Measurements from ENCODE around the gene MFAP4.

The MFAP4 gene

DNA sequence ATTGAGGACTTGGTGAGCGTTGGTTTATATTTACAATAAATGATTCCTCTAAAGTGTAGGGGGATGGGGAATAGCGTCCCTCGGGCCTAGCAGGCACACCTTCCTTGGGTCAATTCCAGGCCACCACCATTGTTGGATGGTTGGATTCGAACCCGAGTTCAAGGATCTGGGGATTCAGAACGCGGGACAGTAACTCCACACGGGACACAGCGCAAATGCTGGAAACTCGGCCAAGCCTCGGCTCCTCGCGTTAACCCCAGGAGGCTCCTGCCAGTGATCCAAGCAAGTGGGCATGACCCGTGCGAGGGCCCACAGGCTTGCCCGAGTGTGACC is 25.1 kb downstream of the MFAP4 start:
- H3K4me1 ChIP-seq (ENCODE audit: insufficient read depth, poor library complexity, severe bottlenecking) = no peaks in the 10 kb centered on the region
- ATAC-seq (ENCODE audit: low read depth) = no peak
- no peaks in the 10 kb centered on the region for H3K27me3 ChIP-seq (ENCODE audit: insufficient read depth, poor library complexity, severe bottlenecking)
- H3K36me3 ChIP-seq (ENCODE audit: low read depth) = no peaks in the 10 kb centered on the region
- H3K9me3 ChIP-seq (ENCODE audit: severe bottlenecking) = no peaks in the 10 kb centered on the region
- peak overlapping the region; percentile 58 for H3K27ac ChIP-seq (ENCODE audit: poor library complexity, severe bottlenecking)
- H3K4me3 ChIP-seq (ENCODE audit: severe bottlenecking) = peak overlapping the region; percentile 61
- DNase-seq (ENCODE audit: low spot score) = no peak
- TF ChIP-seq, protein P1, sequence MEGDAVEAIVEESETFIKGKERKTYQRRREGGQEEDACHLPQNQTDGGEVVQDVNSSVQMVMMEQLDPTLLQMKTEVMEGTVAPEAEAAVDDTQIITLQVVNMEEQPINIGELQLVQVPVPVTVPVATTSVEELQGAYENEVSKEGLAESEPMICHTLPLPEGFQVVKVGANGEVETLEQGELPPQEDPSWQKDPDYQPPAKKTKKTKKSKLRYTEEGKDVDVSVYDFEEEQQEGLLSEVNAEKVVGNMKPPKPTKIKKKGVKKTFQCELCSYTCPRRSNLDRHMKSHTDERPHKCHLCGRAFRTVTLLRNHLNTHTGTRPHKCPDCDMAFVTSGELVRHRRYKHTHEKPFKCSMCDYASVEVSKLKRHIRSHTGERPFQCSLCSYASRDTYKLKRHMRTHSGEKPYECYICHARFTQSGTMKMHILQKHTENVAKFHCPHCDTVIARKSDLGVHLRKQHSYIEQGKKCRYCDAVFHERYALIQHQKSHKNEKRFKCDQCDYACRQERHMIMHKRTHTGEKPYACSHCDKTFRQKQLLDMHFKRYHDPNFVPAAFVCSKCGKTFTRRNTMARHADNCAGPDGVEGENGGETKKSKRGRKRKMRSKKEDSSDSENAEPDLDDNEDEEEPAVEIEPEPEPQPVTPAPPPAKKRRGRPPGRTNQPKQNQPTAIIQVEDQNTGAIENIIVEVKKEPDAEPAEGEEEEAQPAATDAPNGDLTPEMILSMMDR (IDR thresholded peaks at IDR 0.05; ENCODE audit: poor library complexity, severe bottlenecking) = no peak

DNA sequence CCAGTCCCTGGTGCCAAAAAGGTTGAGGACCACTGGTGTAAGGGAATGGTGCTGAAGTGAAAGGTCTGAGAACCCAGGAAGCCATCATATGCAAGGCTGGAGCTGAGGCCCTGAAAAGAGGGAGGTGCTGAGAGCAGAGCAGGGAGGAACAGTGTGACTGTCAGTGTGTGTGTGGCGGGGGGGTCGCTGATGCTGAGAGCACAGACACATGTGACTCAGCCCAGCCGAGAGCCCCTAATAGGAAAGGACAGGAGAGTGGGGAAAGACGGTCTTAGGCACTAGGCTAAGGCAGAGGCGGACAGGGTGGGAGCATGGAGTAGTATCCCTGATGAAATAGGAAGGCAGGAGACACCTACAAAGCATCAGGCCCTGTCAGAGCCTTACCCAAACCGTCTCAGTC is 25.7 kb downstream of the MFAP4 start:
- Histone ChIP-seq H3K27me3 (ENCODE audit: insufficient read depth, poor library complexity, severe bottlenecking) (no peaks in the 10 kb centered on the region), H3K4me3 (ENCODE audit: severe bottlenecking) (peak overlapping the region; percentile 61), H3K4me1 (ENCODE audit: insufficient read depth, poor library complexity, severe bottlenecking) (no peaks in the 10 kb centered on the region), H3K36me3 (ENCODE audit: low read depth) (no peaks in the 10 kb centered on the region), H3K9me3 (ENCODE audit: severe bottlenecking) (no peaks in the 10 kb centered on the region), H3K27ac (ENCODE audit: poor library complexity, severe bottlenecking) (no peak overlapping the region)
- TF ChIP-seq, protein P1 (IDR thresholded peaks at IDR 0.05; ENCODE audit: poor library complexity, severe bottlenecking) = no peak
- no peak for ATAC-seq (ENCODE audit: low read depth)
- peak; percentile 57 for DNase-seq (ENCODE audit: low spot score)

DNA sequence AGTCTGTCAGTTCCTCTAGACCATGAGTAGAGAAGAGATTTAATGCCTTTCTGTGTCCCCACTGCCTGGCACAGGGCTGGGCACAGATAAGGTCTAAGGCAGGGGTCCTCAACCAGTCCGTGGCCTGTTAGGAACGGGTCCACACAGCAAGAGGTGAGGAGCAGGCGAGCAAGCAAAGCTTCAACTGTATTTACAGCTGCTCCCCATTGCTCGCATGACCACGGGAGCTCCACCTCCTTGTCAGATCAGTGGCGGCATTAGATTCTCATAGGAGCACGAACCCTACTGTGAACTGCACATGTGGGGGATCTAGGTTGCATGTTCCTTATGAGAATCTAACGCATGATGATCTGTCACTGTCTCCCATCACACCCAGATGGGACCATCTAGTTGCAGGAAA is 26.2 kb downstream of the MFAP4 start:
- Histone ChIP-seq H3K4me3 (ENCODE audit: severe bottlenecking) (no peak overlapping the region), H3K9me3 (ENCODE audit: severe bottlenecking) (no peaks in the 10 kb centered on the region), H3K27ac (ENCODE audit: poor library complexity, severe bottlenecking) (no peak overlapping the region), H3K4me1 (ENCODE audit: insufficient read depth, poor library complexity, severe bottlenecking) (no peaks in the 10 kb centered on the region), H3K36me3 (ENCODE audit: low read depth) (no peaks in the 10 kb centered on the region), H3K27me3 (ENCODE audit: insufficient read depth, poor library complexity, severe bottlenecking) (no peaks in the 10 kb centered on the region)
- ATAC-seq (ENCODE audit: low read depth) = no peak
- TF ChIP-seq, protein P1 (IDR thresholded peaks at IDR 0.05; ENCODE audit: poor library complexity, severe bottlenecking) = no peak
- DNase-seq (ENCODE audit: low spot score) = peak; percentile 20

DNA sequence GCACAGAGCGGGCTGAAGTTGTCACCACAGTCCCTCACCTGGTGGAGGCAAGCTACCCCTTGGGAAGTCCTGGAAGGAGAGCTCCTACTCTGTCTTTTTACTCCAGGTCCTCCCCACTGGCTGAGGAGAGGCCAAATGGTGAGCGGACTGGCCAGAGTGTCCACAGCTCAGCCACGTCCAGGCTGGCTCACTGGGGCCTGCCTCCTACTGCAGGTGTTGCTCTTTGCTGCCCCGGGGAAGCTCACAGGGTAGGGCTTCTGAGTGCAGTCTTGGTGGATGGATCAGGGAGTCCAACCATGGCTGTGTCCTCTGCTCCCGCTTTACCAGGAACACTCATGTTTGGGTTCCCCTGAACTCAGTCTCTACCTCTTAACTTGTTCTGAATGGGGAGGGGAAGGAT is 27.1 kb downstream of the MFAP4 start:
- no peak overlapping the region for H3K27ac ChIP-seq (ENCODE audit: poor library complexity, severe bottlenecking)
- peak; percentile 23 for DNase-seq (ENCODE audit: low spot score)
- TF ChIP-seq, protein P1 (IDR thresholded peaks at IDR 0.05; ENCODE audit: poor library complexity, severe bottlenecking) = no peak
- ATAC-seq (ENCODE audit: low read depth) = no peak
- H3K4me1 ChIP-seq (ENCODE audit: insufficient read depth, poor library complexity, severe bottlenecking) = no peaks in the 10 kb centered on the region
- H3K36me3 ChIP-seq (ENCODE audit: low read depth) = no peaks in the 10 kb centered on the region
- no peaks in the 10 kb centered on the region for H3K9me3 ChIP-seq (ENCODE audit: severe bottlenecking)
- H3K27me3 ChIP-seq (ENCODE audit: insufficient read depth, poor library complexity, severe bottlenecking) = no peaks in the 10 kb centered on the region
- no peak overlapping the region for H3K4me3 ChIP-seq (ENCODE audit: severe bottlenecking)

DNA sequence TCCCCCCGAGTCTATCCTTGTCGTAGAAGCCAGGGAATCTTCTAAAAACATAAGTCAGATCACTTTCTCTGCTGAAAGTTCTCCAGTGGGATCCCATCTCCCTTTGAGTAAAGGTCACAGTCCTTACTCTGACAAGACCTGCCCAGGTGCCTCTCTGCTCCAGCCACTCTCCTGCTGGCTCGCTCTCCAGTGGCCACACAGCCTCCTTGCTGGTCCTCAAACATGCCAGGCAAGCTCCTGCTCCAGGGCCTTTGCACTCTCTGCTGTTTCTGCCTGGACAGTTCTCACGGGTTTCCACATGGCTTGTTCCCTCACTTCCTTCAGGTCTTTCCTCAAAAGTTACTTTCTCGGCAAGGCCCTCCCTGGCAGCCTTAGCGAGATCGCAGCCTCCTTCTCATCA is 27.8 kb downstream of the MFAP4 start:
- H3K27me3 ChIP-seq (ENCODE audit: insufficient read depth, poor library complexity, severe bottlenecking) = no peaks in the 10 kb centered on the region
- no peaks in the 10 kb centered on the region for H3K9me3 ChIP-seq (ENCODE audit: severe bottlenecking)
- no peak overlapping the region for H3K27ac ChIP-seq (ENCODE audit: poor library complexity, severe bottlenecking)
- H3K36me3 ChIP-seq (ENCODE audit: low read depth) = no peaks in the 10 kb centered on the region
- no peak for ATAC-seq (ENCODE audit: low read depth)
- TF ChIP-seq, protein P1 (IDR thresholded peaks at IDR 0.05; ENCODE audit: poor library complexity, severe bottlenecking) = no peak
- DNase-seq (ENCODE audit: low spot score) = no peak
- H3K4me1 ChIP-seq (ENCODE audit: insufficient read depth, poor library complexity, severe bottlenecking) = peaks cover 3% of the 10 kb centered on the region
- H3K4me3 ChIP-seq (ENCODE audit: severe bottlenecking) = no peak overlapping the region

Measured in RWPE2 (cell line).